ENCODE measurements around the gene ATP5F1A.

DNA sequence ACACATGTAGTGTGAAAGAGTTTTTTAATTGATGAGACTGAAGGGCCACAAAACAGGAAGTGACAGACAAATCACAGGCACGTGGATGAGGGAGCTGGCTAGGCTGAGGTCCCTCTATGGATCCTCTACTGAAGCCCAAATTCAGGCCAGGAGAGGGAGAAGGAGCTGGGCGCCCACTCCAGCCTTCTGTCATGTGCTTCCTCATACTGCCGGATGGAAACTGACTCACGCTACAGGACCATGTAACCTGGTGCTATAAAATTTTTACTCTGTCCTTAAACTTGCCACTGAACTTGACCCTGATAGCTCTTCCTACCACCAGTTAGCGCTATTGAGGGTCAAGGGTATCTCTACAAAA lies 57.4 kb downstream of the ATP5F1A start:
- TF ChIP-seq GATA3 (IDR thresholded peaks at IDR 0.05; ENCODE audit: low read depth, low read length) (no peak), GATA2 (IDR thresholded peaks at IDR 0.05; ENCODE audit: low read depth, low read length) (no peak)

Data from SH-SY5Y (cell line).